GM21360 (cell line): ENCODE results near the gene PDE6C.

Experiments
- ATAC-seq: cut with Tn5 transposase; IDR thresholded peaks from one replicate; pipeline ENCODE4 v1.9.1; 2021; ENCODE audit warnings: mild to moderate bottlenecking, moderate library complexity; ENCODE audit not compliant: unreplicated experiment

PDE6C gene

DNA sequence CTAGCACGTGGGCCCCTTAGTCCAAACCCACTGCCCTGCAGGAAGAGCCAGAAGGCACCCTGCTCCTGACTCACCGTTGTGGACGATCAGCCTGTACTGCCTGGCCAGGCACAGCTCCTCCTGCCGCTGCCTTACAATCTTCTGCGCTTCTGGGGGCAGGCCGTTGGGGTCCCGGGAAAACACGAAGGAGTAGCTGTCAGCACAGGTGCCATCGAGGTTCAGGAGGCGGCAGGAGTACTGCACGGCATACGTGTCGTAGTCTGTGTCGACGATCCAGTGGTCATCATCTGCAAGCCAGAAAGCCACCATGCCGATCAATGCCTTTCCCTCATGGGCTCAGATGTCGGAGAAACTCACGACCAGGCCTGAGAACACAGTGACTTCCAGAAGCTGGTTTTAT is 18.6 kb upstream of the PDE6C start:
- no peak for ATAC-seq

DNA sequence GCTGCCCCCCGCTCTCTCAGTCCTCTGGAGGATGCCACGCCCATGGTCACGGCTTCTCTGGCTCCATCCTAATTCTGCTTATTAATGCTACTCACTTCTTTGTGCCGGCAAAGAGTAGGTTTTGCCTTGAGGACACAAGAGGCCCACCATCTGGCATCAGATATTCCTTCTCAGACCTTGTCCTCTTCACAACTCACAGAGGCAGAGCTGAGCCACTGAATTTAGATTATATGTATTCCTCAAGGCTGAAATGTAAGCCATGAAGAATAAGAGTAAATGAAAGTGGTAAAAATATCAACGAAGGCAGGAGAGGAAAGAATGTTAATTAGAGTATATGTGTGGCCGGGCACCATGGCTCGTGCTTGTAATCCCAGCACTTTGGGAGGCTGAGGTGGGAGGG is 17.8 kb upstream of the PDE6C start:
- ATAC-seq, result no peak

DNA sequence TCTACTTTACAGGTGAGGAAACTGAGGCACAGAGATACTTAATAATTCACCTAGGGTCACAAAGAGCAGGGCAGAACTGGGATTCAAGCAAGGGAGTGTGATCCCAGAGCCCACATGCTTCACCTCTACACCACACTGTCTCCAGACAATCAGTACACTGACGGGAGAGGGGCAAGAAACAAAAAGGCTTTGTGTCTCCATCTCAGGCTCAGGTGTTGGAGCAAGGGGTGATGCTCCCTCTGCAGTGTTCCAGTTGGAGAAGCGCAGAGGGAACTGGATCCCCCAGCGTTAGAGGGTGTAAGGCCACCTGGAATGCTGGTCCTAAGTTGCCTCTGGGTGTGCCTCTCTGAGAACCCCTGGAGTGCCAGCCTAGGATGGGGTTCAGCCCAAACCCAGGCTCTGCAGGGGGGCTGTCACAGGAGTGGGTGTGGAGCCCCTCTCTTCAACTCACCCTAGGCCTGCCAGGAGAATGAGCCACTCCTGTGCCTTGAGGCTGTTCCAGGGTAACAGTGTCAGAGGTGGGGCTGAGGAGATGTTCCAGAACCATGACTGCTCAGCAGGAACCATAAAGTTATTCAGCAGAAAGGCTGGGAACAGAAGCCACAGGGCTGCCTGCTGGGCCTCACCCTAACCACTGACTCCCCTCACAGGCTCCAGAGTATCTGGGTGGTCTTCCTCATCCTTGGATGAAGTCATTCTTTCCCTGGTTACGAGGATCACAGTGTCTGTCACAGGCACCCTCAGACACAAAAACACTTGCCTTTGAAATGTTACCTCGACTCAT is 16.8 kb upstream of the PDE6C start:
- ATAC-seq, result no peak

DNA sequence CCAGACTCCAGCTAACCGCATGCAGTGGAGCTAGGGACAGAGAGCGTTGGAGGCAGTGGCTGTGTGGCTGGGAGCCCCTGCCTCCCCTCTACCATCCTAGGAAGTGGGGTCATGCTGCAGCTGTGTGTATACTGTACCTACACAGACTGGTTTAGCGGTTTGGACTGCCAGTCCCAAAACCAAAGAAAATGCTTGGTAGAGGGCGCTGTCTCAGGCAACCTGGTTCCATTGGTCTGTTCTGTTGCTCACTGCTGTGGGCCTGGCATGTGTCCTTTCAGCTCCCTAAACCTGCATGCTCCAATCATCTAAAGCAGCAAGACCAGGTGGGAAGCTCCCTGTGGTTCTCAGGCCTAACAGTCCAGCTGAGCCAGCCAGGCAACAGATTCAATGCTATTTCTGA is 15.8 kb upstream of the PDE6C start:
- no peak for ATAC-seq

DNA sequence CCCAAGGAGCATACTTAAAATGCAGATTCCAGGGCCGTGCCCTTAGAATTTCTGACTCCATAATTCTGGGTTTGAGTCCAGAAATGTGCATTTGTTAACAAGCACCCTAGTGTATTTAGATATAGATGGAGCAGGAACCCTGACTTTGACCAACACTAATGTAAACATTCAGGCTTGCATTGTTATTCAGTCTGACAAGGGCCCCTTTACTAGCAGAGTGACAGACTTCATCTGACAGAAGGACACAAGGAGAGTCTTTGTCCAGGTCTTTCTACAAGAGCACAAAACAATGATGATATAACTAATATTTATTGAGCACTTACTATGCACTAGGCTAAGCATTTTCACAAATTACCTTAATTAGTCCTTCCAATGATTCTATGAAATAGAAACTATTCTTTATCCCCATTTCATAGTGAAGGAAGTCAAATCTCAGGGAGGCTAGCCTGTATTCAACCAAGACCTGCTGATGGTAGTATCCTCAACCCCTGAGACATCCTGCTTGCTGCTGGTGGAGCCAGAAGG is 15.2 kb upstream of the PDE6C start:
- no peak for ATAC-seq

DNA sequence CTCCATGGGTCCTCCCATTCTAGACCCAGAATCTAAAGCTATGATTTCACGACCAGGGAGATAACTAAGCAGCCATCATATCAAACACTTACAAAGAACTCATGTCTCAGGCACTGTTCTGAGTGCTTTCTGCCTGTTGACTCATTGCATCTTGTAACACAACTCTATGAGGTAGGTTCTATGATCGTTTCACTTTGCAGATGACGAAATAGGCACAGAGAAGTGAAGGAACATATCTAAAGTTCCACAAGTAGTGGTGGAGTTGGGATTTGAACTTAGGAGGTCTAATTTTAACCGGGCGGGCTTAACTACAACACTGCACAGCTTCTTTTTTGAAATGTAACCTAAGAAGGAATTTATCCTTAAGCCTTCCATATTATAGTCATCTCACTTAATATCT is 14.2 kb upstream of the PDE6C start:
- ATAC-seq, result no peak

DNA sequence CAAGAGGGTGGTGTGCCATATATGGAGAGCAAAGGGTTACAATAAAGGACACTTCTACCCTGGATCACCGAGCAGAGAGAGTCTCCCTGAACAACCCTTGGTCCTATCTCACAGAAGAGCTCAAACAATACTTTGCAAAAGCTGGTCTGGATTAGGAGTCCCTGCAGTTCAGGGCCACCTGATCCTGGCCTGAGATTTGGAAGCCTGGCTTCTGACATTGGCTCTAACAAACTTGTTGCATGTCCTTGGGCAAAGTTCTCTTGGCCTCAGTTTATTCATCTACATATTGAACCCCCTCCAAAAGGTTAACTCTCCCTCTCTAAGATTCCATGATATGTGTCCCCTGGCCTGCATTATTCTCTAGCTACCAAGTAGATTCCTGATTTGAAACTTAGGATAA is 13.0 kb upstream of the PDE6C start:
- no peak for ATAC-seq

DNA sequence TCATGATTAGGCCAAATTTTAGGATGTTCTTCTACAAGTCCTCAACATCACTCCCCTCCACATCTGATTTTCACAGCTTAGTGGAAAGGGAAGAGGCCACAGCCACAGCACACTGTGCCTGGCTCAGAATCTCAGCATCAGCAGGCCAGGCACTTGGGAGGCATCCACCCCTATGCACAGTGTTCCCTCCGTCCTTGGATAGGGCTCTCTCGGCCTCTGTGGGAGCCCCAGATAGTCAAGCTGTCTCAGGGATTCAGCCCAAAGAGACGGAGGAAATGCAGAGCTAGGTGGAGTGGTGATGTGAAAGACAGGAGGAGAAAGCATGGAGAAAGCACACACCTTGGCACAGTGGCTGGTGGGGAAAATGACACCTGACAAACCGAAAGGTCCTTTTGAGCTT is 12.6 kb upstream of the PDE6C start:
- no peak for ATAC-seq

DNA sequence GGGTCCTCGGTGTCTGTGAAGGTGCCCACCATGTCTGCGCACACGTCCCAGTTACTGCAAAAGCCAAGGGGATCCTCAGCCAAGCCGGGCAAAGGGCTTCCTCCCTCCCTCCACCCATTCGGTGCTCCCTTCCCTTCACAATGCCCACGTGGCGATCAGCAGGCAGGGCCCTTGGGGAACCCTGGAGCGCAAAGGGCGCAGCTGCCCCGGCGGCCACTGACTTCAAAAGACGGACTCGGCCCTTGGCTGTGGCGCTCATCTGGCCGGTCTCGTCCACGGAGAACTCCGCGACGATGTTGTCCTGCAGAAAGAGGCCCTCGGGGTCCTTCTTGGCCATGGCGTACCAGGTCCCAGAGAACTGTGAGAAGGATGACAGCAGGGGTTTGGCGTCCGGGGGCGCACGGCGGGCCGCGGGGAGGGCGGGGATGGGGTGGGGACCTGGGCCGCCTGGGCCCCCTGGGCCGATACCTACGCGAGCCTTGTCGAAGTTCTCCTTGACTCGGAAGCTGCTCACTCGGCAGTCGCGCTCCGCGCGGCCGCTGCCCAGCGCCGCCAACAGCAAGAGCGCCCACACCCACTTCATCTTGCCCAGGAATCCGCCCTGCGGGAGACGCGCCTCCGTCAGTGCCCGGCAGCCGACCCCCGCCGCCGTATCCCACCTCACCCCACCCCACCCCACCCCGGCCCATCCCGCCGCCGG is 11.7 kb upstream of the PDE6C start:
- ATAC-seq, result no peak

DNA sequence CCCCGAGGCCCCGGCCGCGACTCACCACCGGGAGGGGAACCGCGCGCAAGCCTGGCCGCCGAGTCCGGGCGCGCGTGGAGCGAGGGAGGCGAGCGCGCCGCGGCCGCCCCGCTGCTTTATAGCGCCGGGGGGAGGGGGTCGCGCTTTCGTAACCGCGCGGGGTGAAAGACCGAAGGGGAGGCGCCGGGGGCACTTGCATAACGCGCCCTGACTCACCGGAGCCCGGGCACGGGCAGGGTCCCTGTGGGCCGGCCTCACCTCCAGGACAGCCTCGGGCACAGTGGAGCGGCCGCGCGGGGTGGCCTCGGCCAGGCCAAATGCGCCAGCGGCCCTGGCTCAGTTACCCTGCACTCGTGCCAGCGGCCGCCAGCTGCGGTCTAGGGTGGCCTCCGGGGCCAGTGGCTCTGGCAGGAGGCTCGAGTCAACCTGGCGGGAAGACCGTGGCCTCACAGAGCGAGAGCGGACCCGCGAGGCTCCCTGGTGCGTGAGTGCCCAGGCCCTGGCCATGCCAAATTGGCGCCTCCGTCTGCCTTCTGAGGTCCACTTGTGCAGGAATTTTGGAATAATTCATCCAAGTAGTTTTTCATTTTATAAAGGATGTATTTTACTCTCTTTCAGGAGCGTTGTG is 11.1 kb upstream of the PDE6C start, which contains the start of gene RBP4:
Gene RBP4 (minus strand): TSS at position 90 of the 628 bp plus-strand sequence. CDS start 207 bp downstream, outside the sequence.
- ATAC-seq, result no peak

DNA sequence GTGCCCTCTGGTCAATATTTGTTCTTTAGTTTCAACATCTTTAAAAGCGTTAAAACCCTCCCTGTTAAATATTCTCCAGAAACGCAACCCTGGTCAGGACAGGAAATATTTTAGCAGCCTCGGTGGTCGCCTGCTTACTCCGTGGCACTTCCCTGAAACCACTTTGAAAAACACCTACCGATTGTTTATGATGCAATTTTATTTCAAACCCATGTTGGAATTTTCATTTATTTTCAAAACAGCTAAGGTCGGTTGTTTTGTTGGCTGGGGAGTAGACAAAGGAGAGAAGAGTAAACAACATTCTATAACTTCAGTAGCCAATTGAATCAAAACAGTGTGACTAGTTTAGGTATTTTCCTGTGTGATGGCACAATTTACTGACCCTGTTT is 10.6 kb upstream of the PDE6C start:
- ATAC-seq, result no peak

DNA sequence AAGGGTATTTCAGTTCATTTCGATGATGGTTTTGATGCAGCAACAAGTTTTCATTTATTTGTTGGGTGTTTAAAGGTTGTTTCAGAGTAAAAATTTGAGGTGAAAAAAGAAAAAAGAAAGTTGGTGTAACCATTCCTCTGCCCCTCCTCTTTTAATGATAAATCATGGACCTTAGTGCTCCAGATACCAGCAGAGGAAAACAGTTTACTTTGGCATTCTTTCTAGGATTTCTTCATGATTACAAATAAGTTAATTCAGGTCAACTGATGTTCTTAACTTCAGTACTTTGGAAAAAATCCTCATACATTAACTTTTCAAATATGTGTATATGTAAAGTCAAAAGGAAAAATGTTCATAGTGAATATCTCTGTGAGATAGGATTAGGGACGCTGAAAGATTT is 9.3 kb upstream of the PDE6C start:
- ATAC-seq, result no peak

DNA sequence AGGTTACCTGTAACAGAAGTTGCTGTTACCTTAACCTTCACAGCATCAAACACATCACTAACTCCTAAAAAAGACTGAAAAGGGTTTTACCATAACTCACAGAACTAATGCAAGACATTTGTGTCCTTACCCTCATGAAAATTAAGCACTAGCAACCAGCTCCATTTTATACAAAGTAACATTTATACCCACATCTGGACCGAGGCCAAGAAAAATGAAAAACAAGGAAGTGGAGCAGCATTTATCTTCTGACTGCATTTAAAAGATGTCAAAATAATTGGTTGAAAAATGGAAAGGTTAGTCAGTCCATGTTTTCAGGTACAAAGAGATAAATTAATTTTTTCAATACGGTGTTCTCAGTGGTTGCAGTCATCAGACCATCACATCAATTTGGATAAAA is 8.2 kb upstream of the PDE6C start:
- no peak for ATAC-seq

DNA sequence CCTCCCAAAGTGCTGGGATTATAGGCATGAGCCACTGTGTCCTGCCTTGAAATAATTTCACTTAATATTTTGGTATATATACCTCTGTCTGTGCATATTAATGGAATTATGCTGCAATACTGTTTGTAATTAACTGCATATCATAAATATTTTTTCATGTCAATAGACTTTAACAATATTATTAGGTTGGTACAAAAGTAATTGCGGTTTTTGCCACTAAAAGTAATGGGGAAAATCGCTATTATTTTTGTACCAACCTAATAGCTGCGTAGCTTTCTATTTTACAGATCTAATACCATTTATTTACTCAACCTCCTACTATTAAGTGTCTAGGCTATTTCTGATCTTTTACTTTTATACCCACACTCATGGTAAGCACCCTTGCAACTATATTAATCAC is 3.9 kb upstream of the PDE6C start:
- no peak for ATAC-seq

DNA sequence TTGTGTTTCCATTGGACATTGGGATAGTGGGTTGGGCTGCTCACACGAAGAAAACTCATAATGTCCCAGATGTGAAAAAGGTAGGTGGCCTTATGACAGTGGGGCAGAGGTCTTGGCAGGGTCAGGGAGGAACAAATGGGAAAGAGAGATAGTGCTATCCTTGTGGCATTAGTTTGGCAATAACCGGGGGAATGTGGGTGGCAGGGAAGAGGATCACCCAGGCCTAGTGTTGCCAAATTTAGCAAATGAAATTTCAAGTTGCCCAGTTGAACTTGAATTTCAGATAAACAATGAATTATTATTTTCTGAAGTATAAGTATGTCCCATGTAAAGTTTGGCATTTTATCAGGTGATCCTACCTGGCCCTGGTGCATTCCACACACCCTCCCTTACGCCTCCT is 789 bp downstream of the PDE6C start:
- ATAC-seq, result no peak

DNA sequence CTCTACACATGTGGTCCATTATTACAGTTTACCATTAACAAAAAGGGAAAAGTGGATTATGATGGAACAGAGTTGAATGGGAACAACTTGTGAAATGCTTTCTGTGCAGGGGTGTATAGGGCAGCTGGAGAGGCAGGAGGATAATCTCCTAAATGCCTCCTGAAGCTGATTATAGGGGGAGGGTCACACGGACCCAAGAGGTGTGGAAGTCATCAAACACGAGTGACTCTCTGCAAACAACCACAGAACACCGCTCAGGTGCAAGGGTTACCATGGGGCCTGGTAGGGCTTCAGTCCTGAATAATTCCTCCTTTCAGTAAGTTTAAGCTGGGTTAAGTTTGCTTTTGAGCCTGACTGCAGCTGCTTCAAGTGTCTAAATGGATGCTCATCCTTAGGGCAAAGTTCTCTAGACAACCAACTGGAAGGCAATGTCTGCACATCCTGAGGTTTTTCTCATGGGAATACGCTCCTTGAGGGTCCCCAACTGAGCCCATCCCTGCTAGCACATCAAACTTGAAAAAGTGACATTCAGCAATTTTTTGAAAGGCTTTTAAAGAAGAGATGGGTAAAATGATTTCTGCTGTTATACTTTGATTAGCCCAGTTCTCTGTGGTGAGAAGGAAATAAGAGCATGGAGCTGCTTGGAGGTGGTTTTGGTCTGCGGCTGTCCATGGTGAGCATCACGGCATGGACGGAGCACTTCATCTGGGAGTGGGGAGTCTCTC is 1.9 kb downstream of the PDE6C start:
- no peak for ATAC-seq

DNA sequence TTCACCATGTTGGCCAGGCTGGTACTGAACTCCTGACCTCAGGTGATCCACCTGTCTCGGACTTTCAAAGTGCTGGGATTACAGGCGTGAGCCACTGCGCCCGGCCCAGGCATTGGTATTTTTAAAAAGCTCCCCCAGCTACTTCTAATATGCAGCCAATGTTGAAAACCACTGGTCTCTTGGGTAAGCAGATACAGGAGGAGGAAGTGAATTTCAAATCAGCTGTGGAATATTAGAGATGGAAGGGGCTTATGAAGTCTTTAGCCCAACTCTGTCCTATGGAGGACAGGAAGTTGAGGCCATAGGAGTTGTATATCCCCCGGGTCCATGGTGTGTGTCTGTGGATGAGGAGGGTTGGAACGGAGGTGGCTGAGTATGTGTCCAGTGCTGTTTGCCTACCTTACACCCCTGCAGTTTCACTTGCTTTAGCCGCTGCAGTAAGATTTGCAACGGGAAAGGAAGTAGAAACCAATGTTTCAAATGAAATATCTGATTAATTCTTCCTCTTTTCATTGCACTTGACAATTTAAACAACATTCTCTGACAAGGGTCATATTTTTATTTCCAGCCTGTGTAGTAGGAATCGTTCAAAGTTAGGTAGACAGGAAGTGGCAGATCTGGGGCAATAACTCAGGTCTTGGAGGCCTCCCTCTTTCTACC is 3.4 kb downstream of the PDE6C start:
- no peak for ATAC-seq

DNA sequence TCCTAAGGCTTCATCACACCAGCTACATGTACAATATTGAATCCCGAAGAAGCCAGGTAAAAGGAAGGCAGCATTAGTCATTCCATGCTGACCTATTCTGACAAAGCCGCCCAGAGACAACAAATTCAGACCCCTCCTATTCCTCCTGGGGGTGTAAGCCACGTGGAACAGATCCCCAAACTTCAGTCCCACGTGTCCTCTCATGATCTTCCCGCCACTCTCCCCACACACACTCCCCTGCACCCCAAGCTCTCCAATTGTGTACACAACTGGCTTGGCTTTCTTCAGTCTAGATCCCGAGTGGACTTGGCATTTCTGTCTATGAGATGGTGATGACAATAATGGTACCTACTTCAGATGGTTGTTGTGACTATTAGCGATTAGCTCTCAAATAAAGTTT is 8.6 kb downstream of the PDE6C start:
- ATAC-seq, result no peak

DNA sequence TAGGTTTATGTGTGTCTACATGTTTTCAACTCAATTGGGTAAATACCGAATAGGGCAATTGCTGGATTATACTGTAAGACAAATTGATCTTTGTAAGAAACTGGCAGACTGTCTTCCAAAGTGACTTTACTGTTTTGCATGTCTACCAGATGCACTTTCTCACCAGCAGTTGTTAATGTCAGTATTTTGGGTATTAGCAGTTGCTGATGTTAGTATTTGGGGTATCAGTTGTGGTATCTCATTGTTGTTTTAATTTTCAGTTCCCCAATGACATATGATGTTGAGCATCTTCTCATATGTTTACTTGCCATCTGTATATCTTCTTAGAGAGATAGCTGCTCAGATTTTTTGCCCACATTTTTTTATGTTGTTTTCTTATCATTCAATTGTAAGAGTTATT is 10.6 kb downstream of the PDE6C start:
- ATAC-seq, result no peak

DNA sequence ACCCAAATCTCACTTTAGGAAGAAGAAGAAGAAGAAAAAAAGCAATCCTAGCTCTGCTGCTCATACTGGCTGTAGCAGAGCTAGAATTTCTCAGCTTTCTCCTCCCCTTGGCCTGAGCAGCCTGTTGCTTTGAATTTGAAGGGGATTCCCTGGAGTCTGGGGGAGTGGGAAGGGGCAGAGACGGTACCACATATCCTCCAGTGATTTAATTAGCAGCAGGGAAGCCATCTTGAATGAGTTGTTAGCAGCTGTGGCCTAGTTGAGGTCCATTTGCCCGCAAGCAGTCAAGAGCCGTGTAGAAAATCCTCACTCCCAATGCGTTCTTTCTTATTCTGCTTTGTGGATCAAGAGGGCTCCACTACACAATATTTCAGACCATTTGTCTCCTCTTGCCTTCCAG is 16.5 kb downstream of the PDE6C start:
- ATAC-seq, result no peak
